ENCODE results near the gene FZD2. TPM values are rescaled to one million over a fixed set of nuclear protein-coding genes. Genes with fewer than 3 reads are reported as not detected.

The FZD2 gene
- total and polyA plus RNA-seq, 2 of the 8 experiments (the other 6 are each of a cell fraction or from before 2014, with no cell fraction given): 17.6 to 86.7 TPM

GRCh38 chr17:44546671-44547606 lies 10.3 kb upstream of the FZD2 start (continued):
- no peak for TF ChIP-seq SAP30 (IDR thresholded peaks at IDR 0.05; ENCODE audit: insufficient read depth, insufficient replicate concordance, low read length)
- TF ChIP-seq EGR1 (IDR thresholded peaks at IDR 0.05; ENCODE audit: borderline replicate concordance, low read depth, low read length): no peak
- TF ChIP-seq TEAD4 (IDR thresholded peaks at IDR 0.05; ENCODE audit: low read depth, low read length): no peak
- TF ChIP-seq RBBP5 (IDR thresholded peaks at IDR 0.05; ENCODE audit: borderline replicate concordance, low read depth, low read length): no peak
- no peak for TF ChIP-seq BRCA1 (IDR thresholded peaks at IDR 0.05; ENCODE audit: low read depth, low read length)

Measured in H1 (cell line).